ENCODE measurements around the gene RSPH6A. TPM values are rescaled to one million over a fixed set of nuclear protein-coding genes. Genes with fewer than 3 reads are reported as not detected.
A peak's percentile ranks its signal among the peaks of the same experiment; 100 is the strongest.

Gene RSPH6A
- total RNA-seq, 1 donor from 2014 or later, result 0.56 TPM

- Mint-ChIP-seq H3K4me1 (peaks cover 29% of the 10 kb centered on the region), H3K36me3 (peaks cover 2% of the 10 kb centered on the region), H3K4me3 (peak overlapping the region; percentile 87), H3K9me3 (no peaks in the 10 kb centered on the region), H3K27me3 (ENCODE audit: low read depth) (no peaks in the 10 kb centered on the region), H3K27ac (peak overlapping the region; percentile 97)
- peak; percentile 60 to 77 for DNase-seq (ENCODE audit: low spot score in 2 of 2, unreplicated experiment in 2 of 2)
- TF ChIP-seq CTCF (IDR thresholded peaks at IDR 0.05; ENCODE audit: unreplicated experiment), result no peak
These were observed 47.7 kb downstream of the RSPH6A start for GRCh38 chr19:45767410-45767880.

GRCh38 chr19:45766869-45767346 lies 48.2 kb downstream of the RSPH6A start:
- Mint-ChIP-seq H3K27me3 (ENCODE audit: low read depth) (peaks cover 1% of the 10 kb centered on the region), H3K9me3 (no peaks in the 10 kb centered on the region), H3K4me1 (peaks cover 29% of the 10 kb centered on the region), H3K27ac (peak overlapping the region; percentile 97), H3K36me3 (peaks cover 2% of the 10 kb centered on the region), H3K4me3 (peak overlapping the region; percentile 87)
- TF ChIP-seq CTCF (IDR thresholded peaks at IDR 0.05; ENCODE audit: unreplicated experiment), result no peak
- no peak for DNase-seq (ENCODE audit: low spot score in 2 of 2, unreplicated experiment in 2 of 2)

DNA sequence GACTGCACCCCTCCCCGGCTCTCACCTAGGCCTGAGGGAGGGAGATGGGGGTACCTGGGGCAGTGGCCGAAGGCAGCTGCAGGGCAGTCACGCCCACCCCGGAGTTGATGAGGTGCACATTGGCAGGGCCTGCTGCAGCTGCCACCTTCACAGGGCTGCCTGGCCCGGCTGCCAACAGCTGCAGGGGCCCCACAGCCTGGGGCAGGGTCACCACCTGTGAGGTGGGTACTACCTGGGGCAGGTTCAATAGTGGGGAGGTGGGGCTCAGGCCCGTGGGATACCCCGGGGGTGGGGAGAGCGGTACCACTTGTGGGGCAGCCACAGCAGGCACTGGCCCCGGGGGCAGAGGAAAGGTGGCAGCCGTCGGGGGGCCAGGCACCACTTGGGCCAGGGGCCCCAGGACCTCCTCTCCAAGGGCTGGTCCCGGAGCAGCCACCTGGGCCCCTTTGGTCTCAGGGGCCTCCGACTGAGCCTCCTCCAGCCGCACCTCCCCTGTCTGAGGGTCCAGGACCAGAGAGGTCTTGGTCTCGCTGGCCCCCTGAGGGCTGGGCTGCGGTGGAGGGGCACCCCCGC lies 48.7 kb downstream of the RSPH6A start:
- no peak for TF ChIP-seq CTCF (IDR thresholded peaks at IDR 0.05; ENCODE audit: unreplicated experiment)
- Mint-ChIP-seq H3K27me3 (ENCODE audit: low read depth) (peaks cover 1% of the 10 kb centered on the region), H3K36me3 (peaks cover 2% of the 10 kb centered on the region), H3K9me3 (no peaks in the 10 kb centered on the region), H3K4me3 (peak overlapping the region; percentile 54), H3K4me1 (peaks cover 29% of the 10 kb centered on the region), H3K27ac (no peak overlapping the region)
- no peak for DNase-seq (ENCODE audit: low spot score in 2 of 2, unreplicated experiment in 2 of 2)

- peaks cover 25% of the 10 kb centered on the region for H3K4me1 Mint-ChIP-seq
- DNase-seq (ENCODE audit: low spot score in 2 of 2, unreplicated experiment in 2 of 2), result no peak
- H3K9me3 Mint-ChIP-seq, result no peaks in the 10 kb centered on the region
- H3K27me3 Mint-ChIP-seq (ENCODE audit: low read depth), result peaks cover 1% of the 10 kb centered on the region
- peak overlapping the region; percentile 54 for H3K4me3 Mint-ChIP-seq
- H3K27ac Mint-ChIP-seq, result peak overlapping the region; percentile 77
- no peak for TF ChIP-seq CTCF (IDR thresholded peaks at IDR 0.05; ENCODE audit: unreplicated experiment)
- peaks cover 2% of the 10 kb centered on the region for H3K36me3 Mint-ChIP-seq
These were observed 49.3 kb downstream of the RSPH6A start for GRCh38 chr19:45765702-45766295.

- Mint-ChIP-seq H3K27ac (peak overlapping the region; percentile 89), H3K36me3 (peaks cover 2% of the 10 kb centered on the region), H3K27me3 (ENCODE audit: low read depth) (peaks cover 1% of the 10 kb centered on the region), H3K4me3 (peak overlapping the region; percentile 53), H3K4me1 (peaks cover 25% of the 10 kb centered on the region), H3K9me3 (no peaks in the 10 kb centered on the region)
- DNase-seq (ENCODE audit: low spot score in 2 of 2, unreplicated experiment in 2 of 2), result no peak
- no peak for TF ChIP-seq CTCF (IDR thresholded peaks at IDR 0.05; ENCODE audit: unreplicated experiment)
These were observed 50.0 kb downstream of the RSPH6A start for GRCh38 chr19:45764945-45765701.
